Urinary bladder (tissue), 4 donors: ENCODE results near the gene AHNAK2. TPM values are rescaled to one million over a fixed set of nuclear protein-coding genes. Genes with fewer than 3 reads are reported as not detected.

ENCODE experiments used
- DNase-seq: peaks from one replicate; pipeline ENCODE4 v3.0.0-alpha.2; 2015; ENCODE audit errors: extremely low spot score
- H3K27ac ChIP-seq: one replicate; pipeline ENCODE4 v1.5.1; 2013; ENCODE audit warnings: low read depth, mild to moderate bottlenecking, moderate library complexity
- H3K36me3 ChIP-seq: one replicate; pipeline ENCODE4 v1.6.1; 2013; ENCODE audit warnings: mild to moderate bottlenecking, moderate library complexity; ENCODE audit not compliant: insufficient read depth
- H3K4me1 ChIP-seq: one replicate; pipeline ENCODE4 v1.6.1; 2013; ENCODE audit warnings: mild to moderate bottlenecking, moderate library complexity; ENCODE audit not compliant: insufficient read depth
- H3K4me3 ChIP-seq: one replicate; pipeline ENCODE4 v1.5.1; 2013; ENCODE audit warnings: low read depth, low read length
- WGBS: extraction: QIAGEN DNeasy Blood & Tissue Kit; methylation state at CpG from one replicate; pipeline ENCODE4 v1.1.7; 2013; 5-methylcytosine and 5-hydroxymethylcytosine counted together
- polyA plus RNA-seq: library from polyadenylated mRNA; stranded (reverse); fragments of 200-250 nt; gene quantifications from one replicate; pipeline ENCODE4 v1.2.3, GENCODE V29; 2013
- total RNA-seq: library from RNA; depleted of rRNA; stranded (reverse); fragments of >200 nt; gene quantifications from one replicate; pipeline ENCODE4 v1.2.3, GENCODE V29; 2014
- donor health status: healthy with polysubstance abuse.
- donor health status: healthy.

AHNAK2 gene
- total and polyA plus RNA-seq, 2 donors: 14.5 to 43.2 TPM

DNA sequence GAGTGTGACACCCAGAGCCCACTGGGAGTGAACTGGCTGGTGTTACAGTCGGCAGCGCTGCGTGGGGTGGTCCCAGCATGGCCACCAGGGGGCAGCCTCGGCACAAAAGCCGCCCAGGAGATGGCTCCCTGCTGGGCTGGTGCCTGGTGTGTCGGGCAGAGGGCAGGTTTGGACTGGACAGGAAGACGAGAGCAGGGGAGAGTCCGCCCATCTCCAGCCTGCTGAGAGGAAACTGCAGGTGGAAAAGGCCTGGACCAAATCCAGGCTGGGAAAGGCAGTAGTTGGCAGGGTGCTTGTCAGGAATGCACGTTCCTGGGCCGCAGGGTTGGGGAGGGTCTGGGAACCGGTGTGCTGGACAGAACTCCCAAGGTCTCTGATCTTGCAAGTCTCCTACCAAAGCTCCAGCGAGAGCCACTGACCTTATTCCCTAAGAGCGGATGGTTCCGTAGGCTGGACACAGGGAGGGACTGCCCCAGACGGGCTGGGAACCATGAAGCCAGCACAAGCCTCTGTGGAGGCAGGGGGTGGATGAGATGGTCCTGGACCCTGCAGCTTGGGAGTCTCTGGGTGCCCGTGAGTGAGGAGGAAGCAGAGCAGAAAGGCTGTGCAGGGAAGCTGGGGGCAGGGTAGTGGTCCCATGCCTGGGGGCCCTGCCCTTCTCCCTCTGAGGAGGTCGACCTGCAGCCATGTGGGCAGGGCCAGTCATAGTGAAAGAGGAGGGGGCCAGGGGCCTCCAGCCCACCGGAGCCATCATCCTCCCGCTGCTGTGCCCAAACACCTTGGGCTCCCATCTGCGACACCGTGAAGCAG lies 1.8 kb downstream of the AHNAK2 start:
- WGBS: 49% methylated on average over 21 of the region's 21 CpGs

GRCh38 chr14:104975481-104976197 lies 2.5 kb downstream of the AHNAK2 start:
- Histone ChIP-seq H3K27ac (no peak overlapping the region), H3K36me3 (no peaks in the 10 kb centered on the region), H3K4me1 (no peaks in the 10 kb centered on the region), H3K4me3 (no peak overlapping the region)
- DNase-seq: no peak
- 65% methylated on average over 21 of the region's 21 CpGs for WGBS

More for the DNA sequence above, 1.8 kb downstream of the AHNAK2 start:
- H3K4me3 ChIP-seq: no peak overlapping the region
- H3K4me1 ChIP-seq: no peaks in the 10 kb centered on the region
- no peak overlapping the region for H3K27ac ChIP-seq
- no peaks in the 10 kb centered on the region for H3K36me3 ChIP-seq
- DNase-seq: no peak

- Histone ChIP-seq H3K4me1 (no peaks in the 10 kb centered on the region), H3K27ac (no peak overlapping the region), H3K36me3 (no peaks in the 10 kb centered on the region), H3K4me3 (no peak overlapping the region)
- 96% methylated on average over 14 of the region's 14 CpGs for WGBS
- no peak for DNase-seq
Observed at GRCh38 chr14:104974665-104975390, 3.3 kb downstream of the AHNAK2 start.

GRCh38 chr14:104974146-104974541 lies 4.0 kb downstream of the AHNAK2 start:
- WGBS: 37% methylated on average over 13 of the region's 13 CpGs
- no peak for DNase-seq
- H3K4me3 ChIP-seq: no peak overlapping the region
- H3K4me1 ChIP-seq: no peaks in the 10 kb centered on the region
- H3K27ac ChIP-seq: no peak overlapping the region
- H3K36me3 ChIP-seq: no peaks in the 10 kb centered on the region

GRCh38 chr14:104973385-104974145 lies 4.6 kb downstream of the AHNAK2 start:
- 12% methylated on average over 23 of the region's 23 CpGs for WGBS
- Histone ChIP-seq H3K4me1 (no peaks in the 10 kb centered on the region), H3K4me3 (no peak overlapping the region), H3K36me3 (no peaks in the 10 kb centered on the region), H3K27ac (peak overlapping the region; percentile 75)
- DNase-seq: no peak

- Histone ChIP-seq H3K4me1 (no peaks in the 10 kb centered on the region), H3K4me3 (no peak overlapping the region), H3K27ac (peak overlapping the region; percentile 87), H3K36me3 (no peaks in the 10 kb centered on the region)
- no peak for DNase-seq
- WGBS: 20% methylated on average over 12 of the region's 12 CpGs
Observed at GRCh38 chr14:104973135-104973384, 5.1 kb downstream of the AHNAK2 start.

GRCh38 chr14:104972301-104973134 lies 5.7 kb downstream of the AHNAK2 start:
- no peaks in the 10 kb centered on the region for H3K4me1 ChIP-seq
- no peak overlapping the region for H3K4me3 ChIP-seq
- DNase-seq: no peak
- no peaks in the 10 kb centered on the region for H3K36me3 ChIP-seq
- H3K27ac ChIP-seq: peak overlapping the region; percentile 87
- WGBS: 49% methylated on average over 28 of the region's 28 CpGs

- 93% methylated on average over 12 of the region's 12 CpGs for WGBS
- Histone ChIP-seq H3K27ac (peak overlapping the region; percentile 46), H3K36me3 (no peaks in the 10 kb centered on the region), H3K4me3 (no peak overlapping the region), H3K4me1 (peaks cover 3% of the 10 kb centered on the region)
- no peak for DNase-seq
Observed at GRCh38 chr14:104971447-104972240, 6.5 kb downstream of the AHNAK2 start.

- Histone ChIP-seq H3K4me3 (peak overlapping the region; percentile 3), H3K27ac (peak overlapping the region; percentile 64), H3K4me1 (peaks cover 3% of the 10 kb centered on the region), H3K36me3 (no peaks in the 10 kb centered on the region)
- WGBS: 55% methylated on average over 19 of the region's 19 CpGs
- DNase-seq: no peak
Observed at GRCh38 chr14:104970231-104971068, 7.7 kb downstream of the AHNAK2 start.

GRCh38 chr14:104969741-104970230 lies 8.4 kb downstream of the AHNAK2 start:
- Histone ChIP-seq H3K4me1 (peaks cover 3% of the 10 kb centered on the region), H3K36me3 (no peaks in the 10 kb centered on the region), H3K27ac (peak overlapping the region; percentile 64), H3K4me3 (peak overlapping the region; percentile 3)
- 84% methylated on average over 10 of the region's 10 CpGs for WGBS
- DNase-seq: no peak

DNA sequence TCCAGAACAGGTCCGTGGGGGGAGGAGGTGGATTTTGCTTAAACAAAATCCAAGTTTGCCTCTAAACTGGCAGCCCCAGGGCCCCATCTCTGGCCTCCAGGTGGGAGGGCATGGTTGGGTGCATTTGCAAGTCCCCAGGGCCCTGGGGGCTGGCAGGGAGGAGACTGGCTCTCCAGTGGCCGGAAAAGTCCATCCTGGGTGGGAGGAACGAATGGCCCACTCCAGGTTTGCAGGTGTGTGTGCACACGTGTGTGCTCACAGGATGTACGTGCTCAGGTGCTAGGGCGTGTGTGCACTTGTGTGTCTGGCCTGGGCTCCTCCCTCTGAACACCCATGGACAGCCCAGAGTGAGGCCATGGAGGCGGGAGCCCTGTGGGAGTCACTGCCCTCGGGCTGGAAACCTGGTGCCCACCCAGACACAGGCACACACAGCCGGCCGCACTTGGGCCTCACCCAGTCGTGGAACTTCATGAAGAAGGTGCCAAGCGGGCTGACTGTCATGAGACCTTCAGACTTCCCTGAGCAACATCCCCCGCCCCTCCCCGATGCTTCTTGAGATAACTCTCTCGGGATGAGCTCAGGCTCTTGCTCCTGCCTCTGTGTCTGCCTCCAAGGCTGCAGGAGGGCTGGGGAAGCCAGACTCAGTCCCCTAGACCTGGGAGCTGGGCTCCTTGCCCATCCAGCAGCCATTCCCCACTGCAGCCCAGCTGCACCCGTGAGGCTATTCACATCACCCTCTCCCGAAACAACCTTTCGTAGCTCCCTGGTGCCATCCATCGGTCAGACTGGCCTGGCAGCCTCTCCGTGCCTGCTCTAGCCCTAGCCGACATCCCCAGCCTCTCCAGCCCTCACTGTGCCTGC lies 9.4 kb downstream of the AHNAK2 start:
- no peak overlapping the region for H3K27ac ChIP-seq
- peaks cover 3% of the 10 kb centered on the region for H3K4me1 ChIP-seq
- WGBS: 31% methylated on average over 21 of the region's 21 CpGs
- no peak for DNase-seq
- no peaks in the 10 kb centered on the region for H3K36me3 ChIP-seq
- no peak overlapping the region for H3K4me3 ChIP-seq
